DOHH2 (cell line): ENCODE data around the gene SLFNL1.

ENCODE experiments used
- CTCF ChIP-seq: fragments of 200-600 bp; sonication (generic); IDR thresholded peaks from one replicate; pipeline ENCODE4 v1.5.1; 2014; ENCODE audit warnings: antibody characterized with exemption, mild to moderate bottlenecking, low read depth, low read length; ENCODE audit not compliant: poor library complexity, severe bottlenecking
- EZH2phosphoT487 ChIP-seq: fragments of 200-600 bp; sonication (generic); IDR thresholded peaks from 2 replicates; pipeline ENCODE4 v1.6.1; 2017; ENCODE audit warnings: borderline replicate concordance, mild to moderate bottlenecking, antibody characterized with exemption, low read length, moderate library complexity, mixed read lengths

DNA sequence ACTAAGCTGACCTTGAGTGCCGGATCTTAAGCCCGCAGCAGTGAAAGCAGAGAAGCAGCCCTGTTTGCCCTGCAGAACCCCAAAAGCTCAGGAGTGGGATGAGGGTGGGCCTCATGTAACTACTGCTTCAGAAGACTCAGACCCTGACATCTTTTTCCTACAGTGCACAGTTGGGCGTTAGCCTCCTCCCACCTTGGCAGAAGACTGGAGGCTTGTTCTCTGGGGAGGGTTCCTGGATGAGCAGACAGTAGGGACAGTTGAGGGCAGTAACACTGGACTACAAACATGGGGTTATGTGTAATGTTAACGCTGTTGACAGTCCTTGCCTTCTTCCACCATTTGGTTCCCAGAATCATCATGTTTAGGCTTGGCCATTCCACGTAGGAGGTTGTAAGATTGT is 32.5 kb downstream of the SLFNL1 start:
- TF ChIP-seq CTCF = no peak
- TF ChIP-seq EZH2phosphoT487 = no peak
